Activated T-helper 1 cell treated with anti-CD3 and anti-CD28 coated beads, Interleukin-2, amount 50 U/mL, for 16 hours (primary cell): Measurements from ENCODE around the gene ZNF841.
"Not testable (repeated sequence)": the region's sequence is repeated elsewhere in the genome, so short reads cannot be mapped to it uniquely, and the experiment has no call there.

ENCODE experiments used
- DNase-seq, 2 donors: peaks; one replicate each; pipeline ENCODE4 v3.0.0-alpha.2; 2020; ENCODE audit warnings: low read depth in 1 of 2, low spot score in 1 of 2

Gene ZNF841

DNA sequence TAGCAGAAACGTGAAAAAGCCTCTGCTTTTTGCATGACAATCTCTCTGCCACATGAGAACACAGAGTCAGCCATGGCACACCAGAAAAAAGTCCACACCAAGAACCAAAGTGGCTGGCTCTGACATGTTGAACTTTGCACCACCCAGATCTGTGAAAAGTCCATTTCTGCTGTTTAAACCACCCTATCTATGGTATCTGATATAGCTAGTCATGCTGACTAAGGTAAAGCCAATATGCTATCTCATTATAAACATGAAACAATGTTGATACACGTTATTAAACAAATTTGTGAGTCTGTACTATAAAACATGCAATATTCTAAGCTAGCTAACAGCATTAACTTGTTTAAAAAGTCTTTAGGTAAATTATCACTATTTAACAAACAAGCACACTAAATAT, 25.9 kb downstream of the ZNF841 start:
- no peak for DNase-seq

DNA sequence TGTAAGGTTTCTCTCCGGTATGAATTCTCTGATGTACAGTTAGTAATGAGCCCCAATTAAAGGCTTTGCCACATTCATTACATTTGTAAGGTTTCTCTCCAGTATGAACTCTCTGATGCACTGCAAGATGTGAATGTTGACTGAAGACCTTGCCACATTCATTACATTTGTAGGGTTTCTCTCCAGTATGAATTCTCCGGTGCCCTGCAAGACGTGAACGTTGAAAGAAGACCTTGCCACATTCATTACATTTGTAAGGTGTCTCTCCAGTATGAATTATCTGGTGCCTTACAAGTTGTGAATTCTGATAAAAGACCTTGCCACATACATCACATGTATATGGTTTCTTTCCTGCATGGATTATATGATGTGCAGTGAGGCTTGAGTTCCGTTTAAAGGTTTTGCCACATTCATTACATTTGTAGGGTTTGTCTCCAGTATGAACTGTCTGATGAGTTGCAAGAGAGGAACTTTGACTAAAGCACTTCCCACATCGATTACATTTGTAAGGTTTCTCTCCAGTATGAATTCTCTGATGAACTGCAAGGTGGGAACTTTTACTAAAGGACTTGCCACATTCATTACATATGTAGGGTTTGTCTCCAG, 29.2 kb downstream of the ZNF841 start:
- no peak for DNase-seq

DNA sequence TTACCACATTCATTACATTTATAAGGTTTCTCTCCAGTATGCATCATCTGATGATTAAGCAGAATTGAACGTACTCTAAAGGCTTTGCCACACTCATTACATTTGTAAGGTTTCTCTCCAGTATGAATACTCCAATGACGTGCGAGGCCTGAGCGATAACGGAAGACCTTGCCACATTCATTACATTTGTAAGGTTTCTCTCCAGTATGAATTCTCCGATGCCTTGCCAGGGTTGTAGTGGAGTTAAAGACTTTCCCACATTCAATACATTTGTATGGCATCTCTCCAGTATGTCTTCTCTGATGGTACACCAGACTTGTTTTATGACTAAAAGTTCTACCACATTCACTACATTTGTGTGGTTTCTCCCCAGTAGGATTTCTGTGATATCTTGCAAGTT, 30.2 kb downstream of the ZNF841 start:
- DNase-seq: no peak

DNA sequence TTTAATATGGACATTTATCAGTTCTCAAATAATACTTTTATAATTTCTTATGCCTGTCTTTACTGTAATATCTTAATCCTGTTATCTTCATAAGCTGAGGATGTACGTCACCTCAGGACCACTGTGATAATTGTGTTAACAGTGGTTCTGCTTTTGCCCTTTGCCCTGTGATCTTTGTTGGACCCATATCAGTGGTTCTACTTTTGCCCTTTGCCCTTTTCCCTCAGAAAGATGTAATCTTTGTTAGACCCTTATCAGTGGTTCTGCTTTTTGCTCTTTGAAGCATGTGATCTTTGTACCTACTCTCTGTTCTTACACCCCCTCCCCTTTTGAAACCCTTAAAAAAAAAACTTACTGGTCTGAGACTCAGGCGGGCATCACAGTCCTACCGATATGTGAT, 39.1 kb downstream of the ZNF841 start:
- DNase-seq: not testable (repeated sequence)

DNA sequence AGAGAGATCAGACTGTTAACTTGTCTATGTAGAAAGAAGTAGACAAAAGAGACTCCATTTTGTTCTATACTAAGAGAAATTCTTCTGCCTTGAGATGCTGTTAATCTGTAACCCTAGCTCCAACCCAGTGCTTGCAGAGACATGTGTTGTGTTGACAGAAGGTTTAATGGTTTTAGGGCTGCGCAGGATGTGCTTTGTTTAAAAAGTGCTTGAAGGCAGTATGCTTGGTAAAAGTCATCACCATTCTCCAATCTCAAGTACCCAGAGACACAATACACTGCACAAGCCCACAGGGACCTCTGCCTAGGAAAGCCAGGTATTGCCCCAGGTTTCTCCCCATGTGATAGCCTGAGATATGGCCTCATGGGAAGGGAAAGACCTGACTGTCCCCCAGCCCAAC, 43.8 kb downstream of the ZNF841 start:
- DNase-seq: not testable (repeated sequence)

DNA sequence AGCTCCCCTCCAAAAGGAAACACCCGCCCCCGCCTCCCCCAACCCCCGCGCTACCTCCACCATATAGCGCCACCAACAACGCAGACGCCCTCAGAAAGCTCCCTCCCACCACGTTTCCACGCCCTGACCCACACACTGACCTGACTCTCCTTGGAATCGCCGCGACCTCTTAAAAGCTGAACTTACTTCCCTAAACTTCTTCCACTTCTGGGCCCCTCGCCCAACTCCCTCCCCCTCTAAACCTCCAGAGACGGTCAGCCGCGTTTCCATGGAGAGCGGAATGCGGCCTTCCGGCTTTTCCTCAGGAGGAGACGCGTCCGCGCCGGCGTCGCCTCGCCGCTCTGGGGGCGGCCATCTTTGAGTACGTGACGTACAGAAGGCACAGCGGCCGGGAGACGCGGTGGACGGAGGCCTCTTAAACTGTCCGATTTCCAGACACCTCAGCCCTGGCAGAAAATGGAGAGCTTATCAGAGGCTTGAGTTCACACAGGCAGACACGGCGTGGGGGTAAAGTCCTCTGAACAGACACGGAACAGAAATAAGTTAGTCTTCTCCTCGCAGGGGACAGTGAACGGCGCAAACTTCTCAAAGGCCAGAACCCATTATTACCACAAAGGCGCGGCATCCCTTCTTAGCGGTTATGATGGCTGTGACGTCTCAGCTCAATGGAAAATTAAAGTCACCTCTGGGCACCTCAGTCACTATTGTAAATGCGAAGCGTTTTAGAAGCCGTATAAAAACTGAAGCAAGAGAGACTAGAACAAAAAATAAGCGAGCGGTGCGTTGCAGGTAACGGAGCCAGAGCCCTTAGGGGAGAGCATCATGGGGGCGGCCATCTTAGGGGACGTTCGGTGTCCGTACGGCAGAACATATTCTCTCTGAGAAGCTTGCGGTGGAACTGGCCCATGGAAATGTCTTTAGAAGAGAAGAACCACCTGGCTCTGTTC, 46.7 kb downstream of the ZNF841 start, which contains the start of gene ZNF432:
TSS of gene ZNF432 (minus strand) at position 284 of the 947 bp plus-strand sequence. CDS start 1,970 bp downstream, outside the sequence.
- DNase-seq: peak; percentile 64 to 69

DNA sequence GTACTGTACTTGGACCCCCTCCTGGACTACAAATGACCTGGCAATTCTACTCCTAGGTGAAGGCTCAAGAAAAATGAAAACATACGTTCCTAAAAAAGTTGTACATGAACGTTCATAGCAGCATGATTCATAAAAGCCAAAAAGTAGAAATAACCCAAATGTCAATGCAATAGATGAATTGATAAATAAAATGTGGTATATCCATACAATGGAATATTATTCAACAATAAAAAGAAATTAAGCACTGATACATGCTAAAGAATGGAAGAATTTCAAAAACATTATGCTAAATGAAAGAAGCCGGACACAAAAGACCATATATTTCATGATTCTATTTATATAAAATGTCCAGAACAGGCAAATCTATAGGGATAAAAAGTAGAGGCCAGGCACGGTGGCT, 56.4 kb downstream of the ZNF841 start:
- DNase-seq: no peak

DNA sequence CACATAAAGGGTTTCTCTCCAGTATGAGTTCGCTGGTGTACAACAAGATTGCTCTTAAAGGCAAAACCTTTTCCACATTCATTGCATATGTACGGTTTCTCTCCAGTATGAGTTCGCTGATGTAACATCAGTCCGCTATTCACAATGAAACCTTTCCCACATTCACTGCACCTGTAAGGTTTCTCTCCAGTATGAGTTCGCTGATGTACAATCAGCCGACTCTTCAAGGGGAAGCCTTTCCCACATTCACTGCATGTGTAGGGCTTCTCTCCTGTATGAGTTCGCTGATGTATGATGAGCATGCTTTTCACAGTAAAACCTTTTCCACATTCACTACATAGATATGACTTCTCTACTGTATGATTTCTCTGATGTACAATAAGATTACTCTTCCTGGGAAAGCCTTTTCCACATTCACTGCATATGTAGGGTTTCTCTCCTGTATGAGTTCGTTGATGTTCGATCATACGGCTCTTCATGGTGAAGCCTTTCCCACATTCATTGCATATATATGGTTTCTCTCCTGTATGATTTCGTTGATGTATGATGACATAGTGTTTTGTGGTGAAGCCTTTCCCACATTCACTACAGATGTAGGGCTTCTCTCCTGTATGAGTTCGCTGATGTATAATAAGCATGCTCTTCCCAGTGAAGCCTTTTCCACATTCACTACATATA, 61.4 kb downstream of the ZNF841 start:
- no peak for DNase-seq

DNA sequence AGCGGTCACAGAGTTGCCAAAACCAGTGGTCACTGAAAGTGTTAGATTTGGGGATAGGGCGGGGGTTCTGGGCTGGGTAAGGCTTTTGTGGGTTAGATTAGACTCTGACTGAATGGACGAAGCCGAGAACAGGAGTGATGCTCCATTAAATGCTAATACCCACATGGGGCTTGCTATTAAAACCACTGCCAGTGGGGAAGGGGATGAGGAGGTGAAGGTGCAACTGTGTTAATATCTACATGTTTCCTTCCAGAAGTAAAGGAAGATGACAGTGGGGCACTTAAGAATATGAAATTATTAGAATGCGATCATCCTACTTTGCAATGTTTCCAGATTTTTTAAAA, 66.8 kb downstream of the ZNF841 start:
- no peak for DNase-seq

DNA sequence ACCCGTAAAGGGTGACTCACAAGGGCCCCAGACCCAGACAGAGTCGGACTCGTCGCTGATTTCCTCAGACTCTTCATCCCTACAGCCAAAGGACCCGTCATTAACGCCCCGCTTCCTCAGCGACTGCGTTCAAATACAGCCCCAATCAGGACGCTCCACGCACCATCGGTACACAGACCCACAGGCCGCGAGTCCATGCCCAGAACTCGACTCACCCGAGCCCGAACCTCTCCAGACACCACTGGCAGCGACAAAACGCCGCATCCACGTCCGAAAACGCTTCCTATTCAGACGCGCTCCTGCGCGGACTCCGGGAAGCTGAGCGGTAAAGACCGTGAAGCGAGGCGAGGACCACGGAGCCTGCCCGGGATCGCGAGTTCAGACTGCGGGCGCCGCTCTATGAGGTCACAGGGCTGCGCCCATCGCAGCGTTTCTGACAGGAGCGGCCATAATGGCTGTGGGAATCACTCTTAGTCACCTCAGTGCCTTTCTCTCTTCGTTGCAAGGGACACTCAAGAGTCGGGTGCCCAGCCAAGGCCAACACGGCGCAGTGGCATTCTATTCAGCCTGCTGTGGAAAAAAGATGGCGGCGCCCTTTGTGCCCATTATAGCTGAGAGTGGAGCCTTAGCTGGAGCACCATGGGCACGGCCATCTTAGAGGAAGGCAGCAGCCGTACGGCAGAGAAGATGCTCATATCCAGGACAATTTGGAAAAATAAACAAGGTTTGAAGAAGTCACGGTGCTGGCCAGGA, 67.4 kb downstream of the ZNF841 start, which contains the start of gene ZNF614:
TSS of gene ZNF614 (minus strand) at position 353 of the 753 bp plus-strand sequence. CDS start 2,634 bp downstream, outside the sequence.
- peak; percentile 66 to 69 for DNase-seq

DNA sequence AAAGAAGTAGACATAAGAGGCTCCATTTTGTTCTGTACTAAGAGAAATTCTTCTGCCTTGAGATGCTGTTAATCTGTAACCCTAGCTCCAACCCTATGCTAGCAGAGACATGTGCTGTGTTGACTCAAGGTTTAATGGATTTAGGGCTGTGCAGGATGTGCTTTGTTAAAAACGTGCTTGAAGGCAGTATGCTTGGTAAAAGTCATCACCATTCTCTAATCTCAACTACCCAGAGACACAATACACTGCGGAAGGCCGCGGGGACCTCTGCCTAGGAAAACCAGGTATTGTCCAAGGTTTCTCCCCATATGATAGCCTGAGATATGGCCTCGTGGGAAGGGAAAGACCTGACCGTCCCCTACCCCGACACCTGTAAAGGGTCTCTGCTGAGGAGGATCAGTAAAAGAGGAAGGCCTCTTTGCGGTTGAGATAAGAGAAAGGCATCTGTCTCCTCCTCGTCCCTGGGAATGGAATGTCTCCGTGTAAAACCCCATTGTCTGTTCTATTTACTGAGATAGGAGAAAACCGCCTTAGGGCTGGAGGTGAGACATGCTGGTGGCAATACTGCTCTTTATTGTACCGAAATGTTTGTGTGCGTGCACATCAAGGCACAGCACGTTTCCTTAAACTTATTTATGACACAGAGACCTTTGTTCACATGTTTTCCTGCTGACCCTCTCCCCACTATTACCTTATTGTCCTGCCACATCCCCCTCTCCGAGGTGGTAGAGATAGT, 69.1 kb downstream of the ZNF841 start:
- DNase-seq: not testable (repeated sequence)

DNA sequence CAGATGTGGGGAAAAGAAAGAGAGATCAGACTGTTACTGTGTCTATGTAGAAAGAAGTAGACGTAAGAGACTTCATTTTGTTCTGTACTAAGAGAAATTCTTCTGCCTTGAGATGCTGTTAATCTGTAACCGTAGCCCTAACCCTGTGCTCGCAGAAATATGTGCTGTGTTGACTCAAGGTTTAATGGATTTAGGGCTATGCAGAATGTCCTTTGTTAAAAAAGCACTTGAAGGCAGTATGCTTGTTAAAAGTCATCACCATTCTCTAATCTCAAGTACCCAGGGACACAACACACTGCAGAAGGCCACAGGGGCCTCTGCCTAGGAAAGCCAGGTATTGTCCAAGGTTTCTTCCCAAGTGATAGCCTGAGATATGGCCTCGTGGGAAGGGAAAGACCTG, 71.1 kb downstream of the ZNF841 start:
- not testable (repeated sequence) for DNase-seq

DNA sequence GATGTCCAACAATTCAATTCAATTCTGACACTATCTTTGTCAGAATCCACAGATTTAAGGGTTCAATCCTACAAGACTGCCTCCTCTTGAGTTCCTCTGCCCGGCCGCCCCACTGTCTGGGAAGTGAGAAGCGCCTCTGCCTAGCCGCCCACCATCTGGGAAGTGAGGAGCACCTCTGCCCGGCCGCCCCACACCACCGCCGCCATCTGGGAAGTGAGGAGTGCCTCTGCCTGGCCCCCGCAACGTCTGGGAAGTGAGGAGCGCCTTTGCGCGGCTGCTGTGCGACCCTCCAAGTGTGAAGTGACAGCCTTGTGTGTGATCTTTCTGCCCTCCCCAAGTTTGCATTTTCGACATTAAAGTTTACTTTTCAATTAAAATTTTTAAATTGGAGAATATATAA, 73.4 kb downstream of the ZNF841 start:
- DNase-seq: no peak

DNA sequence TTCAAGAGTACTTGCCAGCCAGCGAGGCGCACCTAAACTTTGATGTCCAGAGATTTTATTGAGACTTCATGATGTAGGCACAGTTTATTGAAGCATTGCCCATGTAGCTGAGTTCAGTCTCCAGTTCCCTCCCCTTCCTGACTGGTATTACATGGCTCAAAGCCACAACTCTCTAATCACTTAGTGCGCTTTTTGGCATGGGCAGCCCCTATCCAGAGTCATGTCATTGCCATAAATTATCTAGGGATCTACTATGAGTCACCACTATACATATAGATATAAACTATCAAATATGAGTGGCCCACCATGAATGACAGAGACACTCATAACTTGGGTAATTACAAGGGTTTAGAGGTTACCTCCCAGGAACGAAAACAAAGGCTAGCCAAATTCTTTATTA, 75.1 kb downstream of the ZNF841 start:
- no peak for DNase-seq
